ENCODE data around the gene SELENOK. TPM values are rescaled to one million over a fixed set of nuclear protein-coding genes. Genes with fewer than 3 reads are reported as not detected.

SELENOK gene
- total RNA-seq, 1 donor from 2014 or later, result 44.5 TPM

- no peak for ATAC-seq
- TF ChIP-seq CTCF (IDR thresholded peaks at IDR 0.05), result no peak
- DNase-seq, result no peak
- no peaks in the 10 kb centered on the region for H3K9me3 ChIP-seq
- H3K4me1 ChIP-seq, result peaks cover 20% of the 10 kb centered on the region
- H3K27me3 ChIP-seq, result no peaks in the 10 kb centered on the region
- no peak overlapping the region for H3K4me3 ChIP-seq
- intact Hi-C loops (cut with DNase I), result no loop called here
- H3K36me3 ChIP-seq, result no peaks in the 10 kb centered on the region
- H3K27ac ChIP-seq, result no peak overlapping the region
Observed at GRCh38 chr3:53844262-53845102, 47.2 kb downstream of the SELENOK start.

- Histone ChIP-seq H3K27me3 (no peaks in the 10 kb centered on the region), H3K36me3 (no peaks in the 10 kb centered on the region), H3K4me1 (peaks cover 20% of the 10 kb centered on the region), H3K27ac (no peak overlapping the region), H3K9me3 (no peaks in the 10 kb centered on the region), H3K4me3 (no peak overlapping the region)
- intact Hi-C loops (cut with DNase I), result no loop called here
- DNase-seq, result no peak
- no peak for TF ChIP-seq CTCF (IDR thresholded peaks at IDR 0.05)
- ATAC-seq, result no peak
Observed at GRCh38 chr3:53843195-53844177, 48.2 kb downstream of the SELENOK start.

DNA sequence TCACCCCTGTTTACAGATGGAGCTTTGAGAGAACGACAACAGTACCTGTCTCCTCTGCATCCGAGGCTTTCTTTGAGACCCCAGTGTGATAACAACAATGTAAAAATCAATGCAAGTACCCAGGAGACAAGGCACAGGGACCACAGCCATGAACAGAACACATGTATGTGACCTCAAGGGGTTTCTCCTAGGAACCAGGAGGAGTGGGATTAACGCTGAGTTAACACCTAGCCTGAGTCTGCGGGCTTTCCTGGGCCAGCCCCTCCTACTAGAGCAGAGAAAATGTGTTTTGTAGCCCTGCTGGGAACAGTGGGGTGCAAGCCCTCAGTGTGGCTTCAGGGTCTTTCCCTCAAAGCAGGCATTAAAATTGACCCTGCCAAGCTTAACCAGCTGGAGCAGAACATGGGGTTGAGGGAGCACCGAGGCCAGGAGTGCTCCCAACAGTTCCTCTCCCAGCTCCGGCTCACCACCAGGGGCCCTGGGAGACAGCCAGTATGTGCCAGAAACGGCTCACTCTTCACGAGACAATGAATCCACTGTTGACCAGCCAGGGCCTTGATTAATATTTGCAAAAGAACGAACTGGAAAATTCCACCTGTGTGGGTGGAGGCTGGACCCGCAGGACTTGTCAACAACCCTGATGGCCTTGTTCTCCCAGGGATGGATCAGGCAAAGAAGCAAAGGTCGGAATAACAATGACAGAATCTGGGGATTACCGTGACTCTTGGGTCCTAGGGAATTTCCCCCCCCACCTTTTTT lies 49.0 kb downstream of the SELENOK start:
- intact Hi-C loops (cut with DNase I), result no loop called here
- H3K27ac ChIP-seq, result no peak overlapping the region
- no peaks in the 10 kb centered on the region for H3K27me3 ChIP-seq
- no peak overlapping the region for H3K4me3 ChIP-seq
- no peak for ATAC-seq
- peaks cover 20% of the 10 kb centered on the region for H3K4me1 ChIP-seq
- TF ChIP-seq CTCF (IDR thresholded peaks at IDR 0.05), result no peak
- no peak for DNase-seq
- no peaks in the 10 kb centered on the region for H3K9me3 ChIP-seq
- H3K36me3 ChIP-seq, result no peaks in the 10 kb centered on the region

- intact Hi-C loops (cut with DNase I), result no loop called here
- H3K27ac ChIP-seq, result no peak overlapping the region
- no peak for DNase-seq
- no peaks in the 10 kb centered on the region for H3K9me3 ChIP-seq
- H3K27me3 ChIP-seq, result no peaks in the 10 kb centered on the region
- H3K4me1 ChIP-seq, result peaks cover 20% of the 10 kb centered on the region
- H3K4me3 ChIP-seq, result no peak overlapping the region
- no peak for ATAC-seq
- TF ChIP-seq CTCF (IDR thresholded peaks at IDR 0.05), result no peak
- no peaks in the 10 kb centered on the region for H3K36me3 ChIP-seq
Observed at GRCh38 chr3:53841296-53841695, 50.4 kb downstream of the SELENOK start.

- DNase-seq (peak; percentile 88), ATAC-seq (peak; percentile 86)
- no peak overlapping the region for H3K4me3 ChIP-seq
- no peak overlapping the region for H3K27ac ChIP-seq
- intact Hi-C loops (cut with DNase I), result no loop called here
- no peaks in the 10 kb centered on the region for H3K36me3 ChIP-seq
- H3K27me3 ChIP-seq, result no peaks in the 10 kb centered on the region
- no peak for TF ChIP-seq CTCF (IDR thresholded peaks at IDR 0.05)
- no peaks in the 10 kb centered on the region for H3K9me3 ChIP-seq
- no peaks in the 10 kb centered on the region for H3K4me1 ChIP-seq
Observed at GRCh38 chr3:53837331-53837730, 54.3 kb downstream of the SELENOK start.

All from upper lobe of right lung (tissue), 1 donor.